A549 (cell line): ENCODE measurements around the gene EFCAB11.

Source experiments
- CBX8 ChIP-seq: fragments of 200-600 bp; sonication (generic); IDR thresholded peaks from 2 replicates; pipeline ENCODE4 v1.6.1; 2016
- FOXS1 ChIP-seq: fragments of 250-450 bp; sonication (Bioruptor Pico); IDR thresholded peaks from 2 replicates; pipeline ENCODE4 v1.5.0; 2020; ENCODE audit warnings: mild to moderate bottlenecking, moderate library complexity
- NR3C1 ChIP-seq: fragments of >200 bp; sonication (Bioruptor Twin); formaldehyde crosslinking; IDR thresholded peaks from 3 replicates; pipeline ENCODE4 v1.6.1; 2017
- POLR2A ChIP-seq: IDR thresholded peaks from 2 replicates; pipeline ENCODE4 v1.6.1; 2012; ENCODE audit warnings: mild to moderate bottlenecking, low read length
- RARB ChIP-seq: fragments of 250-450 bp; sonication (Bioruptor Pico); IDR thresholded peaks from 2 replicates; pipeline ENCODE4 v1.8.0; 2021; ENCODE audit warnings: mild to moderate bottlenecking, moderate library complexity
- TF ChIP-seq, protein P1 (sequence below): fragments of >200 bp; sonication (Bioruptor Twin); formaldehyde crosslinking; IDR thresholded peaks from 3 replicates; pipeline ENCODE4 v1.5.1; 2016
- TF ChIP-seq, protein P2 (sequence below): IDR thresholded peaks from 2 replicates; pipeline ENCODE4 v1.6.1; 2012
- TF ChIP-seq, protein P3 (sequence below): fragments of 450-650 bp; IDR thresholded peaks from 2 replicates; pipeline ENCODE4 v1.6.1; 2014; ENCODE audit warnings: antibody characterized with exemption
- TF ChIP-seq, protein P4 (sequence below): fragments of 250-450 bp; sonication (Bioruptor Pico); IDR thresholded peaks from 2 replicates; pipeline ENCODE4 v1.5.0; 2021; ENCODE audit warnings: mild to moderate bottlenecking, moderate library complexity, borderline replicate concordance

DNA sequence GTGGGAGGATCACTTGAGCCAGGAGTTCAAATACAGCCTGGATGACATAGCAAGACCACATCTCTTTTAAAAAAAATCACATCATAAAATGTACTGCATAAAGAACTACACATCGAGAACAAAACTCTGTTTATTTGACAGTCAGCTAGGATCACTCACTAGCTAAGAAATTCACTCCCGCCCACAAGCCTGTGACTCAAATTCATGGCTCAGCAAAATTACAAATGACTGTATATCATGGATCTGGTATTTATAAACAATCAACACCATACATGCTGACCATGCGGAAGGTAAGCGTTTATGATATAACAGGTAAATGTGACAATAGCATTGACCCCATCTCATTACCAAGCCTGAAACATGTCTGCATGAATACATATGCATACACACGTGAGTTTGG is 206.5 kb downstream of the EFCAB11 start:
- TF ChIP-seq, protein P1, sequence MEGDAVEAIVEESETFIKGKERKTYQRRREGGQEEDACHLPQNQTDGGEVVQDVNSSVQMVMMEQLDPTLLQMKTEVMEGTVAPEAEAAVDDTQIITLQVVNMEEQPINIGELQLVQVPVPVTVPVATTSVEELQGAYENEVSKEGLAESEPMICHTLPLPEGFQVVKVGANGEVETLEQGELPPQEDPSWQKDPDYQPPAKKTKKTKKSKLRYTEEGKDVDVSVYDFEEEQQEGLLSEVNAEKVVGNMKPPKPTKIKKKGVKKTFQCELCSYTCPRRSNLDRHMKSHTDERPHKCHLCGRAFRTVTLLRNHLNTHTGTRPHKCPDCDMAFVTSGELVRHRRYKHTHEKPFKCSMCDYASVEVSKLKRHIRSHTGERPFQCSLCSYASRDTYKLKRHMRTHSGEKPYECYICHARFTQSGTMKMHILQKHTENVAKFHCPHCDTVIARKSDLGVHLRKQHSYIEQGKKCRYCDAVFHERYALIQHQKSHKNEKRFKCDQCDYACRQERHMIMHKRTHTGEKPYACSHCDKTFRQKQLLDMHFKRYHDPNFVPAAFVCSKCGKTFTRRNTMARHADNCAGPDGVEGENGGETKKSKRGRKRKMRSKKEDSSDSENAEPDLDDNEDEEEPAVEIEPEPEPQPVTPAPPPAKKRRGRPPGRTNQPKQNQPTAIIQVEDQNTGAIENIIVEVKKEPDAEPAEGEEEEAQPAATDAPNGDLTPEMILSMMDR, result no peak
- TF ChIP-seq NR3C1 (no peak), FOXS1 (CRISPR knock-in tag) (no peak), RARB (no peak), CBX8 (no peak), POLR2A (no peak)
- TF ChIP-seq, protein P2, sequence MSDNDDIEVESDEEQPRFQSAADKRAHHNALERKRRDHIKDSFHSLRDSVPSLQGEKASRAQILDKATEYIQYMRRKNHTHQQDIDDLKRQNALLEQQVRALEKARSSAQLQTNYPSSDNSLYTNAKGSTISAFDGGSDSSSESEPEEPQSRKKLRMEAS, result no peak
- TF ChIP-seq, protein P3, sequence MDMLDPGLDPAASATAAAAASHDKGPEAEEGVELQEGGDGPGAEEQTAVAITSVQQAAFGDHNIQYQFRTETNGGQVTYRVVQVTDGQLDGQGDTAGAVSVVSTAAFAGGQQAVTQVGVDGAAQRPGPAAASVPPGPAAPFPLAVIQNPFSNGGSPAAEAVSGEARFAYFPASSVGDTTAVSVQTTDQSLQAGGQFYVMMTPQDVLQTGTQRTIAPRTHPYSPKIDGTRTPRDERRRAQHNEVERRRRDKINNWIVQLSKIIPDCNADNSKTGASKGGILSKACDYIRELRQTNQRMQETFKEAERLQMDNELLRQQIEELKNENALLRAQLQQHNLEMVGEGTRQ, result no peak
- TF ChIP-seq, protein P4, sequence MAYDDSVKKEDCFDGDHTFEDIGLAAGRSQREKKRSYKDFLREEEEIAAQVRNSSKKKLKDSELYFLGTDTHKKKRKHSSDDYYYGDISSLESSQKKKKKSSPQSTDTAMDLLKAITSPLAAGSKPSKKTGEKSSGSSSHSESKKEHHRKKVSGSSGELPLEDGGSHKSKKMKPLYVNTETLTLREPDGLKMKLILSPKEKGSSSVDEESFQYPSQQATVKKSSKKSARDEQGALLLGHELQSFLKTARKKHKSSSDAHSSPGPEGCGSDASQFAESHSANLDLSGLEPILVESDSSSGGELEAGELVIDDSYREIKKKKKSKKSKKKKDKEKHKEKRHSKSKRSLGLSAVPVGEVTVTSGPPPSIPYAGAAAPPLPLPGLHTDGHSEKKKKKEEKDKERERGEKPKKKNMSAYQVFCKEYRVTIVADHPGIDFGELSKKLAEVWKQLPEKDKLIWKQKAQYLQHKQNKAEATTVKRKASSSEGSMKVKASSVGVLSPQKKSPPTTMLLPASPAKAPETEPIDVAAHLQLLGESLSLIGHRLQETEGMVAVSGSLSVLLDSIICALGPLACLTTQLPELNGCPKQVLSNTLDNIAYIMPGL (CRISPR knock-in tag), result no peak
